HEK293 (cell line): Measurements from ENCODE around the gene TNS3.

Experiments used
- CTCF ChIP-seq: fragments of 450-650 bp; formaldehyde crosslinking; IDR thresholded peaks from 2 replicates; pipeline ENCODE4 v1.5.1; 2016; ENCODE audit warnings: missing biosample characterization, missing genetic modification characterization
- GFI1B ChIP-seq: fragments of 450-650 bp; formaldehyde crosslinking; IDR thresholded peaks from 2 replicates; pipeline ENCODE4 v1.5.1; 2016; ENCODE audit warnings: missing biosample characterization, missing genetic modification characterization
- REPIN1 ChIP-seq: fragments of 450-650 bp; formaldehyde crosslinking; IDR thresholded peaks from 2 replicates; pipeline ENCODE4 v1.5.1; 2017; ENCODE audit warnings: missing biosample characterization, missing genetic modification characterization, low read depth
- SP3 ChIP-seq: fragments of 450-650 bp; formaldehyde crosslinking; IDR thresholded peaks from 2 replicates; pipeline ENCODE4 v1.5.1; 2016; ENCODE audit warnings: missing biosample characterization, missing genetic modification characterization
- SP7 ChIP-seq: fragments of 450-650 bp; formaldehyde crosslinking; IDR thresholded peaks from 2 replicates; pipeline ENCODE4 v1.5.1; 2016; ENCODE audit warnings: missing biosample characterization, missing genetic modification characterization
- ZNF138 ChIP-seq: fragments of 450-650 bp; formaldehyde crosslinking; IDR thresholded peaks from 2 replicates; pipeline ENCODE4 v1.5.1; 2016; ENCODE audit warnings: missing biosample characterization, missing genetic modification characterization, borderline replicate concordance
- ZNF146 ChIP-seq: fragments of 450-650 bp; formaldehyde crosslinking; IDR thresholded peaks from 2 replicates; pipeline ENCODE4 v1.5.1; 2016; ENCODE audit warnings: missing biosample characterization, missing genetic modification characterization
- ZNF214 ChIP-seq: fragments of 450-650 bp; formaldehyde crosslinking; IDR thresholded peaks from 2 replicates; pipeline ENCODE4 v1.5.1; 2017; ENCODE audit warnings: missing biosample characterization, mild to moderate bottlenecking, missing genetic modification characterization, borderline replicate concordance

GRCh38 chr7:47576866-47577306 lies 5.0 kb downstream of the TNS3 start:
- TF ChIP-seq CTCF (tag by site-specific recombination) (no peak), ZNF146 (tag by site-specific recombination) (no peak), GFI1B (tag by site-specific recombination) (no peak), SP3 (tag by site-specific recombination) (no peak), REPIN1 (no peak), ZNF214 (tag by site-specific recombination) (no peak), ZNF138 (tag by site-specific recombination) (no peak), SP7 (tag by site-specific recombination) (no peak)
